DND-41 (cell line): ENCODE results near the gene SUMO4.

Experiments used
- EZH2 ChIP-seq: IDR thresholded peaks from 3 replicates; pipeline ENCODE4 v1.6.1; 2012; ENCODE audit warnings: borderline replicate concordance, low read depth, mild to moderate bottlenecking, moderate library complexity, low read length, inconsistent platforms; ENCODE audit not compliant: severe bottlenecking
- TF ChIP-seq, protein P1 (sequence below): IDR thresholded peaks from 2 replicates; pipeline ENCODE4 v1.5.1; 2012; ENCODE audit warnings: borderline replicate concordance, low read length, moderate library complexity, mild to moderate bottlenecking; ENCODE audit not compliant: poor library complexity, severe bottlenecking; ENCODE audit errors: extremely low read depth

DNA sequence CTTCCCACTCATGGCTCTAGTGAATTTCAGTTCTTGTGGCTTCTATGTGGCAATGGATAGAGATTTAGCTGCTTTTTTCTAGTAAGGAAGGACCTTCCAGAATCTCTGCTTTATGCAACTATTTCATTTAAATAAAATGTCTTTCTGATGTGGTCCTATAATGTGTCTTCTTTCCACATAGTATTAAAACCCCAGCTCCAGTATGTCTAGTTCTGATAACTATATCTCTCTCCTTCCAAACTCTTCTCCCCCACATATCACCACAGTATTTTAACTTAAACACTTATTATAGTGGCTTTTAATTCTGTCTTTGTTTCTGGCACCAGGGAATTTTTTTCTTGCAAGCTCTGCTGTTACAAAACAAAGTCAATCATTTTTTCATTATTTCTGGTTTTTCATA is 40.6 kb upstream of the SUMO4 start:
- TF ChIP-seq, protein P1, sequence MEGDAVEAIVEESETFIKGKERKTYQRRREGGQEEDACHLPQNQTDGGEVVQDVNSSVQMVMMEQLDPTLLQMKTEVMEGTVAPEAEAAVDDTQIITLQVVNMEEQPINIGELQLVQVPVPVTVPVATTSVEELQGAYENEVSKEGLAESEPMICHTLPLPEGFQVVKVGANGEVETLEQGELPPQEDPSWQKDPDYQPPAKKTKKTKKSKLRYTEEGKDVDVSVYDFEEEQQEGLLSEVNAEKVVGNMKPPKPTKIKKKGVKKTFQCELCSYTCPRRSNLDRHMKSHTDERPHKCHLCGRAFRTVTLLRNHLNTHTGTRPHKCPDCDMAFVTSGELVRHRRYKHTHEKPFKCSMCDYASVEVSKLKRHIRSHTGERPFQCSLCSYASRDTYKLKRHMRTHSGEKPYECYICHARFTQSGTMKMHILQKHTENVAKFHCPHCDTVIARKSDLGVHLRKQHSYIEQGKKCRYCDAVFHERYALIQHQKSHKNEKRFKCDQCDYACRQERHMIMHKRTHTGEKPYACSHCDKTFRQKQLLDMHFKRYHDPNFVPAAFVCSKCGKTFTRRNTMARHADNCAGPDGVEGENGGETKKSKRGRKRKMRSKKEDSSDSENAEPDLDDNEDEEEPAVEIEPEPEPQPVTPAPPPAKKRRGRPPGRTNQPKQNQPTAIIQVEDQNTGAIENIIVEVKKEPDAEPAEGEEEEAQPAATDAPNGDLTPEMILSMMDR: no peak
- no peak for TF ChIP-seq EZH2
